Endothelial cell of hepatic sinusoid (primary cell): ENCODE data around the gene GRIA2.

Experiments used
- in situ Hi-C: cut with HindIII; loops from 2 replicates; pipeline ENCODE4 v1.10.0; 2017; ENCODE audit warnings: low sequenced_read_pairs

Gene GRIA2

GRCh38 chr4:157358851-157359250 is 138.3 kb downstream of the GRIA2 start:
- in situ Hi-C loops, result no loop called here

- in situ Hi-C loops, result no loop called here
These were observed 142.8 kb downstream of the GRIA2 start for GRCh38 chr4:157363360-157363759.

GRCh38 chr4:157372154-157372553 is 151.6 kb downstream of the GRIA2 start:
- in situ Hi-C loops, result no loop called here

- in situ Hi-C loops, result no loop called here
These were observed 152.0 kb downstream of the GRIA2 start for GRCh38 chr4:157372567-157372966.

DNA sequence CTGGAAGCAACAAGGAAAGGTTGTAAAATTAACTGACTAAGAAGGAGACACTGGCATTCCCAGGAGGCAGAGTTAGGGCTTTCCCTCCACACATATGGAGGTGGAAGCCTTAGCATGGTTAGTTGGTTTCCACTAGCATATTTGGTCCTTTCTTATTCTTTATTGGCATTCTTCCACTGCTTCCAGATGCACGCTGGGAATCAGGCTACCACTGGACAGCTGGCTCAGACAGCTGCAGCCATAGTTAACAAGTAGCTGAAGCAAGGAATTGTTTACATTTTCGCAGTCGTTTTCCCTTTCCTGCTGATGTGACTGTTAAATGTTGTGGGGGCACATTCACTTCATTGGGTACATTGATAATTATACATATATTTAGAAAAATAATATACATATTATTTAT is 169.2 kb downstream of the GRIA2 start:
- in situ Hi-C loops, result no loop called here

DNA sequence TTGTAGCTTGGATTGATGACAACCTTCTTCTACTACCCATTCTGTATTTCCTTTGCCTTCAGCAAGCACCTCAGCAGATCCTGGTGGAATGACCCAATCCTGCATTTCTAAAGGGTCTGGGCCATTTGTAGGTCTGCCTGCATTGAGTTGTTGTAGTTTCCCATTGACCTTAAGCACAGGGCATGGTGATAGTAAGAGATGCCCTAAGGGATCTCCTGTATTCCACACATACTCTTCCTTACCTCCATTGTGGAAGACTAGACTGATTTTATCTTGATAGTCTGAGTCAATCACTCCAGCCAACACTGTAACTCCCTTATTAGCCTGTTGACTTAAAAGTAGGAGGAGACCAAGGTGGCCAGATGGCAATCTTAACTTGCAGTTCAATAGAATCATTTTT is 184.5 kb downstream of the GRIA2 start:
- in situ Hi-C loops, result no loop called here
